Tibial nerve (tissue), 4 donors: ENCODE results near the gene UBLCP1.

ENCODE experiments used
- EP300 ChIP-seq, 2 donors: sonication (generic); formaldehyde crosslinking; IDR thresholded peaks; one replicate each; pipeline ENCODE4 v1.6.1; 2017; ENCODE audit warnings: antibody characterized with exemption in 2 of 2, mild to moderate bottlenecking in 1 of 2
- POLR2A ChIP-seq, 2 donors: fragments of 450-650 bp; IDR thresholded peaks; one replicate each; pipeline ENCODE4 v1.6.1; 2017; ENCODE audit warnings: antibody characterized with exemption in 2 of 2, mild to moderate bottlenecking in 2 of 2, moderate library complexity in 2 of 2
- TF ChIP-seq, protein P1 (sequence below), 5 experiments: fragments of 200-600 bp in 3 of 5; fragments of 450-650 bp in 2 of 5; sonication (generic) in 3 of 5; IDR thresholded peaks; one replicate each; pipeline ENCODE4 v1.5.1; 2016 to 2019; ENCODE audit warnings: antibody characterized with exemption in 5 of 5, mild to moderate bottlenecking in 3 of 5, moderate library complexity in 2 of 5

DNA sequence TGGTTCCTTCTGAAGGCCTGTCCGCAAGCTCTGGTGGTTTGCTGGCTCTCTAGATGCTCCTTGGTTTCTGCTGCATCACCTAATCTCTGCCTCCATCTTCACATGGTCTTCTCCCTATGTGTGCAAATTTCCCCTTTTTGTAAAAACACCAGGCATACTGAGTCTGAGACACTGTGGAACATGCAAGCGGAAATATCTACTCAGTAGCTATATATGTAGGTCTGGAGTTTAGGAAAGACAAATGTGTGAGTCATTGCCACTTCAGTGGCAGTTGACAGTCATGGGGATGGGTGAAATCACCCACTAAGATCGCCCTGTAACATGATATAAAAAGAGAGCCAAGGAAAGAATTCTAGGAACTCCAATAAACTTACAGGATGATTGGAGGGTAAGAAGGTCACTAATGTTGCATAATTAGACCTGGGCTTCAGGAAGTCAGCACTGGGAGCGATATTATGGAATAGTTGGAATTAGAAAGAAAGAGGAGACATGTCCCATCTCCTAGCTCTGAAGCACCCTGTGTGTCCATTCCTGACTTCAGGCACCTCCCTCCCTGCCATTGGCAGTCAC, 22.7 kb upstream of the UBLCP1 start:
- TF ChIP-seq, protein P1, sequence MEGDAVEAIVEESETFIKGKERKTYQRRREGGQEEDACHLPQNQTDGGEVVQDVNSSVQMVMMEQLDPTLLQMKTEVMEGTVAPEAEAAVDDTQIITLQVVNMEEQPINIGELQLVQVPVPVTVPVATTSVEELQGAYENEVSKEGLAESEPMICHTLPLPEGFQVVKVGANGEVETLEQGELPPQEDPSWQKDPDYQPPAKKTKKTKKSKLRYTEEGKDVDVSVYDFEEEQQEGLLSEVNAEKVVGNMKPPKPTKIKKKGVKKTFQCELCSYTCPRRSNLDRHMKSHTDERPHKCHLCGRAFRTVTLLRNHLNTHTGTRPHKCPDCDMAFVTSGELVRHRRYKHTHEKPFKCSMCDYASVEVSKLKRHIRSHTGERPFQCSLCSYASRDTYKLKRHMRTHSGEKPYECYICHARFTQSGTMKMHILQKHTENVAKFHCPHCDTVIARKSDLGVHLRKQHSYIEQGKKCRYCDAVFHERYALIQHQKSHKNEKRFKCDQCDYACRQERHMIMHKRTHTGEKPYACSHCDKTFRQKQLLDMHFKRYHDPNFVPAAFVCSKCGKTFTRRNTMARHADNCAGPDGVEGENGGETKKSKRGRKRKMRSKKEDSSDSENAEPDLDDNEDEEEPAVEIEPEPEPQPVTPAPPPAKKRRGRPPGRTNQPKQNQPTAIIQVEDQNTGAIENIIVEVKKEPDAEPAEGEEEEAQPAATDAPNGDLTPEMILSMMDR (IDR thresholded peaks at IDR 0.05) = no peak
- TF ChIP-seq EP300 (IDR thresholded peaks at IDR 0.05) = no peak
- no peak for TF ChIP-seq POLR2A (IDR thresholded peaks at IDR 0.05)
